Keratinocyte (primary cell): Measurements from ENCODE around the gene VOPP1.
A peak's percentile ranks its signal among the peaks of the same experiment; 100 is the strongest.

Experiments
- CTCF ChIP-seq, 3 experiments: IDR thresholded peaks in 1 of 3; conservative IDR thresholded peaks in 1 of 3; optimal IDR thresholded peaks in 1 of 3; 2 replicates in 2 of 3; 3 replicates in 1 of 3; pipeline versions ENCODE3 to v1.5.1; 2011; ENCODE audit warnings: low read length in 3 of 3, mild to moderate bottlenecking in 3 of 3, moderate library complexity in 2 of 3, control low read depth in 1 of 3, inconsistent platforms in 1 of 3; ENCODE audit not compliant: insufficient read depth in 2 of 3; ENCODE audit errors: extremely low read depth in 1 of 3
- EZH2 ChIP-seq: IDR thresholded peaks from one replicate; pipeline ENCODE4 v1.6.1; 2012; ENCODE audit warnings: inconsistent platforms, mild to moderate bottlenecking, low read length, moderate library complexity

- TF ChIP-seq CTCF (optimal IDR thresholded peaks at IDR 0.05 in 1 of 3, IDR thresholded peaks at IDR 0.05 in 1 of 3, conservative IDR thresholded peaks at IDR 0.05 in 1 of 3; ENCODE audit: extremely low read depth in 1 of 3, insufficient read depth in 2 of 3, low read length in 3 of 3) (peak; percentile 43 to 59 (median 48)), EZH2 (no peak)
Measured at GRCh38 chr7:55545496-55545895, 26.8 kb downstream of the VOPP1 start.
